Fibroblast of lung (primary cell): ENCODE results near the gene COL27A1. TPM values are rescaled to one million over a fixed set of nuclear protein-coding genes. Genes with fewer than 3 reads are reported as not detected.

ENCODE experiments used
- DNase-seq, 2 donors: peaks; one replicate each; pipeline versions ENCODE4 v3.0.0 to v3.0.0-alpha.2; 2010; ENCODE audit warnings: low read depth in 2 of 2
- H2AFZ ChIP-seq: 2 replicates; pipeline ENCODE4 v1.5.1; 2012; ENCODE audit warnings: low read length, control low read depth, inconsistent platforms
- H3K27ac ChIP-seq: 2 replicates; pipeline ENCODE4 v1.5.1; 2011; ENCODE audit warnings: low read length, control low read depth; ENCODE audit not compliant: insufficient read depth
- H3K27me3 ChIP-seq: 2 replicates; pipeline ENCODE4 v1.5.1; 2011; ENCODE audit warnings: mild to moderate bottlenecking, low read length; ENCODE audit not compliant: control insufficient read depth, insufficient read depth
- H3K36me3 ChIP-seq: 2 replicates; pipeline ENCODE4 v1.5.1; 2011; ENCODE audit warnings: low read length; ENCODE audit not compliant: control insufficient read depth, insufficient read depth
- H3K4me1 ChIP-seq: 2 replicates; pipeline ENCODE4 v1.5.1; 2011; ENCODE audit warnings: low read length; ENCODE audit not compliant: control insufficient read depth, insufficient read depth; ENCODE audit errors: extremely low read depth
- H3K4me2 ChIP-seq: 2 replicates; pipeline ENCODE4 v1.5.1; 2011; ENCODE audit warnings: low read length, control low read depth; ENCODE audit not compliant: insufficient read depth; ENCODE audit errors: extremely low read depth
- H3K4me3 ChIP-seq, 4 experiments: fragments of 200-600 bp in 1 of 4; sonication (generic) in 1 of 4; replicated peaks in 1 of 4; 2 replicates each; pipeline ENCODE4 v1.5.1; 2011 to 2016; ENCODE audit warnings: low read length in 4 of 4, low read depth in 3 of 4, mild to moderate bottlenecking in 3 of 4, control low read depth in 2 of 4, inconsistent platforms in 1 of 4, mixed read lengths in 1 of 4; ENCODE audit not compliant: insufficient read depth in 1 of 4; ENCODE audit errors: control extremely low read depth in 1 of 4
- H3K79me2 ChIP-seq: 2 replicates; pipeline ENCODE4 v1.5.1; 2012; ENCODE audit warnings: mild to moderate bottlenecking, low read length, inconsistent platforms; ENCODE audit not compliant: control insufficient read depth, insufficient read depth
- H3K9ac ChIP-seq: 2 replicates; pipeline ENCODE4 v1.5.1; 2011; ENCODE audit warnings: mild to moderate bottlenecking, low read length, control low read depth; ENCODE audit not compliant: insufficient read depth
- H3K9me3 ChIP-seq: 2 replicates; pipeline ENCODE4 v1.5.1; 2012; ENCODE audit warnings: low read depth, low read length; ENCODE audit not compliant: control insufficient read depth, insufficient read depth
- H4K20me1 ChIP-seq: 2 replicates; pipeline ENCODE4 v1.5.1; 2011; ENCODE audit warnings: low read length; ENCODE audit not compliant: control insufficient read depth, insufficient read depth; ENCODE audit errors: extremely low read depth
- CTCF ChIP-seq, 2 donors: IDR thresholded peaks in 1 of 2; conservative IDR thresholded peaks in 1 of 2; 1 replicate in 1 of 2; 2 replicates in 1 of 2; pipeline ENCODE4 v1.5.1; 2011 to 2012; ENCODE audit warnings: low read length in 2 of 2, control low read depth in 1 of 2, inconsistent platforms in 1 of 2, low read depth in 1 of 2, mild to moderate bottlenecking in 1 of 2
- EZH2 ChIP-seq: IDR thresholded peaks from 2 replicates; pipeline ENCODE4 v1.5.1; 2012; ENCODE audit warnings: low read length, control low read depth, mild to moderate bottlenecking; ENCODE audit errors: missing control alignments
- polyA plus RNA-seq, 2 donors: library from polyadenylated mRNA; depleted of rRNA in 1 of 2; stranded (reverse) in 1 of 2; unstranded in 1 of 2; fragments of >200 nt; gene quantifications; 2 replicates each; pipeline ENCODE4 v1.2.1, GENCODE V29; 2011 to 2012; ENCODE audit warnings: missing spikeins in 1 of 2
- total RNA-seq: library from RNA; depleted of rRNA; stranded (reverse); fragments of >200 nt; gene quantifications from 2 replicates; pipeline ENCODE4 v1.2.1, GENCODE V29; 2014

COL27A1 gene
- total and polyA plus RNA-seq, 2 donors (not counting 1 experiment from before 2014, with no cell fraction given), result 2.4 to 5.4 TPM

GRCh38 chr9:114121227-114122135 is 33.9 kb upstream of the COL27A1 start:
- Histone ChIP-seq H3K4me1 (no peaks in the 10 kb centered on the region), H3K9ac (no peak overlapping the region), H4K20me1 (no peaks in the 10 kb centered on the region), H3K36me3 (no peaks in the 10 kb centered on the region), H3K9me3 (no peaks in the 10 kb centered on the region), H3K27me3 (peaks cover 19% of the 10 kb centered on the region), H2AFZ (no peak overlapping the region), H3K4me3 (no peak overlapping the region), H3K79me2 (no peaks in the 10 kb centered on the region), H3K27ac (no peak overlapping the region), H3K4me2 (no peak overlapping the region)
- no peak for DNase-seq
- TF ChIP-seq EZH2 (no peak), CTCF (conservative IDR thresholded peaks at IDR 0.05 in 1 of 2, IDR thresholded peaks at IDR 0.05 in 1 of 2; ENCODE audit: low read depth in 1 of 2, low read length in 2 of 2) (no peak)

GRCh38 chr9:114122136-114123027 is 33.0 kb upstream of the COL27A1 start:
- H3K27me3 ChIP-seq, result peaks cover 23% of the 10 kb centered on the region

More at GRCh38 chr9:114122136-114123027, 33.0 kb upstream of the COL27A1 start:
- Histone ChIP-seq H3K4me2 (no peak overlapping the region), H3K79me2 (no peaks in the 10 kb centered on the region), H2AFZ (no peak overlapping the region), H4K20me1 (no peaks in the 10 kb centered on the region), H3K4me3 (no peak overlapping the region), H3K36me3 (no peaks in the 10 kb centered on the region), H3K9me3 (no peaks in the 10 kb centered on the region), H3K27ac (no peak overlapping the region), H3K9ac (no peak overlapping the region), H3K4me1 (no peaks in the 10 kb centered on the region)
- no peak for DNase-seq
- TF ChIP-seq CTCF (conservative IDR thresholded peaks at IDR 0.05 in 1 of 2, IDR thresholded peaks at IDR 0.05 in 1 of 2; ENCODE audit: low read depth in 1 of 2, low read length in 2 of 2) (no peak), EZH2 (no peak)
